SW480 (cell line): ENCODE measurements around the gene USP17L30.
A peak's percentile ranks its signal among the peaks of the same experiment; 100 is the strongest.
"Not testable (repeated sequence)": the region's sequence is repeated elsewhere in the genome, so short reads cannot be mapped to it uniquely, and the experiment has no call there.

Source experiments
- DNase-seq: peaks from one replicate; pipeline ENCODE4 v3.0.0-alpha.2; 2016; ENCODE audit warnings: low spot score

Gene USP17L30, protein sequence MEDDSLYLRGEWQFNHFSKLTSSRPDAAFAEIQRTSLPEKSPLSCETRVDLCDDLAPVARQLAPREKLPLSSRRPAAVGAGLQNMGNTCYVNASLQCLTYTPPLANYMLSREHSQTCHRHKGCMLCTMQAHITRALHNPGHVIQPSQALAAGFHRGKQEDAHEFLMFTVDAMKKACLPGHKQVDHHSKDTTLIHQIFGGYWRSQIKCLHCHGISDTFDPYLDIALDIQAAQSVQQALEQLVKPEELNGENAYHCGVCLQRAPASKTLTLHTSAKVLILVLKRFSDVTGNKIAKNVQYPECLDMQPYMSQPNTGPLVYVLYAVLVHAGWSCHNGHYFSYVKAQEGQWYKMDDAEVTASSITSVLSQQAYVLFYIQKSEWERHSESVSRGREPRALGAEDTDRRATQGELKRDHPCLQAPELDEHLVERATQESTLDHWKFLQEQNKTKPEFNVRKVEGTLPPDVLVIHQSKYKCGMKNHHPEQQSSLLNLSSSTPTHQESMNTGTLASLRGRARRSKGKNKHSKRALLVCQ

DNA sequence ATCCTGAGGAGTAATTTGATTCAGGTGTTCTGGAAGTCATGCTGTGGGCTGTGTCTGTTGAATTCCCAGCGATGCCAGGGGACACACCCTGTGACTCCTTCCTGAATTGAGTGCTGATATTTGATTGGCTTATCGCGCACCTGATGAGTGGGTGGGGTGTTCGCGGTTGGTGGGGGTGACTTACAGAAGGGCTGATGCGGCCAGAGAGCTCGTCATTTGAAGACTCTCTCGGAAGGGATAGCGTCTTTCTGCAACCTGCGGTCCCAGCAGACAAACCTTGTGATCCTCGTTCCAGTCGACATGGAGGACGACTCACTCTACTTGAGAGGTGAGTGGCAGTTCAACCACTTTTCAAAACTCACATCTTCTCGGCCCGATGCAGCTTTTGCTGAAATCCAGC lies at the start of gene USP17L30:
Gene USP17L30, plus strand, starts transcription at position 301 of the 400 bp plus-strand sequence. Its CDS starts 0 bp downstream, at position 301.
- DNase-seq, result not testable (repeated sequence)

DNA sequence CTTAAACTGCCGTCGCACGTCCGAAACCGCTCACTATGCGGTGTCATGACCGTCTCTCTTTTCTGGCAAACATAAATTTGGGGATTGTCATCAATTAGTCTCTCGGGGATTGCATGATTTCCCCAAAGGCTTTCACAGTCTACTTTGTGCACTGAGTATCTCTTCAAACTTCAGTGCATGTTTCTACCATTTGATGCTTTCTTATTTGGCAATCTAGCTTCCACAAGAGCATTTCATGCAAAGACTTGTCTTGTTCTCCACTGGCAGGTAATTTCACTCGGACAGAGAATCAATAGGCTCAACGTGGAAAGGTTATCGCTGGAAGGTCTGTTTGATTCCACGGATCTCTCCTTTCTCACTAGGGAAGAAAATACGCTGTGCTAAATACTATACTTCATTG lies 38.7 kb upstream of the USP17L30 start:
- DNase-seq, result not testable (repeated sequence)

DNA sequence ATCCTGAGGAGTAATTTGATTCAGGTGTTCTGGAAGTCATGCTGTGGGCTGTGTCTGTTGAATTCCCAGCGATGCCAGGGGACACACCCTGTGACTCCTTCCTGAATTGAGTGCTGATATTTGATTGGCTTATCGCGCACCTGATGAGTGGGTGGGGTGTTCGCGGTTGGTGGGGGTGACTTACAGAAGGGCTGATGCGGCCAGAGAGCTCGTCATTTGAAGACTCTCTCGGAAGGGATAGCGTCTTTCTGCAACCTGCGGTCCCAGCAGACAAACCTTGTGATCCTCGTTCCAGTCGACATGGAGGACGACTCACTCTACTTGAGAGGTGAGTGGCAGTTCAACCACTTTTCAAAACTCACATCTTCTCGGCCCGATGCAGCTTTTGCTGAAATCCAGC lies 38.1 kb upstream of the USP17L30 start, which contains the start of gene USP17L24:
Gene USP17L24, plus strand, starts transcription at position 301 of the 400 bp plus-strand sequence. Its CDS starts 0 bp downstream, at position 301.
- DNase-seq, result not testable (repeated sequence)

DNA sequence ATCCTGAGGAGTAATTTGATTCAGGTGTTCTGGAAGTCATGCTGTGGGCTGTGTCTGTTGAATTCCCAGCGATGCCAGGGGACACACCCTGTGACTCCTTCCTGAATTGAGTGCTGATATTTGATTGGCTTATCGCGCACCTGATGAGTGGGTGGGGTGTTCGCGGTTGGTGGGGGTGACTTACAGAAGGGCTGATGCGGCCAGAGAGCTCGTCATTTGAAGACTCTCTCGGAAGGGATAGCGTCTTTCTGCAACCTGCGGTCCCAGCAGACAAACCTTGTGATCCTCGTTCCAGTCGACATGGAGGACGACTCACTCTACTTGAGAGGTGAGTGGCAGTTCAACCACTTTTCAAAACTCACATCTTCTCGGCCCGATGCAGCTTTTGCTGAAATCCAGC lies 33.3 kb upstream of the USP17L30 start, which contains the start of gene USP17L25:
Gene USP17L25, plus strand, starts transcription at position 301 of the 400 bp plus-strand sequence. Its CDS starts 0 bp downstream, at position 301.
- DNase-seq, result not testable (repeated sequence)

DNA sequence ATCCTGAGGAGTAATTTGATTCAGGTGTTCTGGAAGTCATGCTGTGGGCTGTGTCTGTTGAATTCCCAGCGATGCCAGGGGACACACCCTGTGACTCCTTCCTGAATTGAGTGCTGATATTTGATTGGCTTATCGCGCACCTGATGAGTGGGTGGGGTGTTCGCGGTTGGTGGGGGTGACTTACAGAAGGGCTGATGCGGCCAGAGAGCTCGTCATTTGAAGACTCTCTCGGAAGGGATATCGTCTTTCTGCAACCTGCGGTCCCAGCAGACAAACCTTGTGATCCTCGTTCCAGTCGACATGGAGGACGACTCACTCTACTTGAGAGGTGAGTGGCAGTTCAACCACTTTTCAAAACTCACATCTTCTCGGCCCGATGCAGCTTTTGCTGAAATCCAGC lies 28.6 kb upstream of the USP17L30 start, which contains the start of gene USP17L26:
Gene USP17L26, plus strand, starts transcription at position 301 of the 400 bp plus-strand sequence. Its CDS starts 0 bp downstream, at position 301.
- not testable (repeated sequence) for DNase-seq

DNA sequence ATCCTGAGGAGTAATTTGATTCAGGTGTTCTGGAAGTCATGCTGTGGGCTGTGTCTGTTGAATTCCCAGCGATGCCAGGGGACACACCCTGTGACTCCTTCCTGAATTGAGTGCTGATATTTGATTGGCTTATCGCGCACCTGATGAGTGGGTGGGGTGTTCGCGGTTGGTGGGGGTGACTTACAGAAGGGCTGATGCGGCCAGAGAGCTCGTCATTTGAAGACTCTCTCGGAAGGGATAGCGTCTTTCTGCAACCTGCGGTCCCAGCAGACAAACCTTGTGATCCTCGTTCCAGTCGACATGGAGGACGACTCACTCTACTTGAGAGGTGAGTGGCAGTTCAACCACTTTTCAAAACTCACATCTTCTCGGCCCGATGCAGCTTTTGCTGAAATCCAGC lies 23.8 kb upstream of the USP17L30 start, which contains the start of gene USP17L5:
Gene USP17L5, plus strand, starts transcription at position 301 of the 400 bp plus-strand sequence. Its CDS starts 0 bp downstream, at position 301.
- not testable (repeated sequence) for DNase-seq

DNA sequence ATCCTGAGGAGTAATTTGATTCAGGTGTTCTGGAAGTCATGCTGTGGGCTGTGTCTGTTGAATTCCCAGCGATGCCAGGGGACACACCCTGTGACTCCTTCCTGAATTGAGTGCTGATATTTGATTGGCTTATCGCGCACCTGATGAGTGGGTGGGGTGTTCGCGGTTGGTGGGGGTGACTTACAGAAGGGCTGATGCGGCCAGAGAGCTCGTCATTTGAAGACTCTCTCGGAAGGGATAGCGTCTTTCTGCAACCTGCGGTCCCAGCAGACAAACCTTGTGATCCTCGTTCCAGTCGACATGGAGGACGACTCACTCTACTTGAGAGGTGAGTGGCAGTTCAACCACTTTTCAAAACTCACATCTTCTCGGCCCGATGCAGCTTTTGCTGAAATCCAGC lies 19.1 kb upstream of the USP17L30 start, which contains the start of gene USP17L27:
Gene USP17L27, plus strand, starts transcription at position 301 of the 400 bp plus-strand sequence. Its CDS starts 0 bp downstream, at position 301.
- DNase-seq, result not testable (repeated sequence)

DNA sequence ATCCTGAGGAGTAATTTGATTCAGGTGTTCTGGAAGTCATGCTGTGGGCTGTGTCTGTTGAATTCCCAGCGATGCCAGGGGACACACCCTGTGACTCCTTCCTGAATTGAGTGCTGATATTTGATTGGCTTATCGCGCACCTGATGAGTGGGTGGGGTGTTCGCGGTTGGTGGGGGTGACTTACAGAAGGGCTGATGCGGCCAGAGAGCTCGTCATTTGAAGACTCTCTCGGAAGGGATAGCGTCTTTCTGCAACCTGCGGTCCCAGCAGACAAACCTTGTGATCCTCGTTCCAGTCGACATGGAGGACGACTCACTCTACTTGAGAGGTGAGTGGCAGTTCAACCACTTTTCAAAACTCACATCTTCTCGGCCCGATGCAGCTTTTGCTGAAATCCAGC lies 14.3 kb upstream of the USP17L30 start, which contains the start of gene USP17L28:
Gene USP17L28, plus strand, starts transcription at position 301 of the 400 bp plus-strand sequence. Its CDS starts 0 bp downstream, at position 301.
- not testable (repeated sequence) for DNase-seq

DNA sequence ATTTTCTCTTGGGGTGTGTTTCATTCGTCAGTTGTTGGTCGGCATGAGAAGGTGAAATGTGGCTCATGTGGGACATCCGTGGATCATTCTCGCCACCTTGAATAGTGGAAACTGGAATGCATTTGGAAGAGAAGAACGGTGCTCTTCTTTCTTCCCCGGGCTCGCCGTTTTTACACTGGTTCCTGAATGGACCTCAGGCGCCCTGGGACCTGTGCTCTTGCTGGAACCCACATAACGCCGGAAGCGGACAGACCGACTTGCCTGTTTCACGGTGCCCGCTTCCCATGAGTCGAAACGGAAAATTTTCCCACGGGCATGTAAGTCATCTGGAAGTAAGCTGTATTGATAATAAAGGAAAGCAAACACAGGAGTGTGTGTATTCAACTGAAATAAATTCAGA lies 12.1 kb upstream of the USP17L30 start:
- DNase-seq, result not testable (repeated sequence)

DNA sequence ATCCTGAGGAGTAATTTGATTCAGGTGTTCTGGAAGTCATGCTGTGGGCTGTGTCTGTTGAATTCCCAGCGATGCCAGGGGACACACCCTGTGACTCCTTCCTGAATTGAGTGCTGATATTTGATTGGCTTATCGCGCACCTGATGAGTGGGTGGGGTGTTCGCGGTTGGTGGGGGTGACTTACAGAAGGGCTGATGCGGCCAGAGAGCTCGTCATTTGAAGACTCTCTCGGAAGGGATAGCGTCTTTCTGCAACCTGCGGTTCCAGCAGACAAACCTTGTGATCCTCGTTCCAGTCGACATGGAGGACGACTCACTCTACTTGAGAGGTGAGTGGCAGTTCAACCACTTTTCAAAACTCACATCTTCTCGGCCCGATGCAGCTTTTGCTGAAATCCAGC lies 9.6 kb upstream of the USP17L30 start, which contains the start of gene USP17L29:
Gene USP17L29, plus strand, starts transcription at position 301 of the 400 bp plus-strand sequence. Its CDS starts 0 bp downstream, at position 301.
- DNase-seq, result not testable (repeated sequence)

DNA sequence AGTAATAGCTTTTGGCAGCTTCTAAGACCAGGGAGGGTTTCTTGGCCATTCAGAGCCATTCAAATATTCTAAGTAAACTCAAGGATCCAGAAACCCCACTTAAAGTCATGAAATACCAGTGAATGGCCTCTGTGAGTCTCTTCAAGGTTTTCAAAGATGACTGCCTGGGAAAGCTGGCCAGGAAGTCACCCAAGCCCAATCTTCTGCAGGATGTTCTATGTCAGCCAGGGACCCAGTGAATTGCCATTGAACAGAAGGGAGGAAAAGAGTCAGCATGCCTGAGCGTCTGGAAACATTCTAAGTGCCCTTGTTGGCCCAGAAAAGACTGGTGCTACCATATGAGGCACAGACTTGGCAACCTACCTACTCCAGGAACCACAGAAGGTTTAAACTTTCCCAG lies 17.0 kb downstream of the USP17L30 start:
- DNase-seq, result not testable (repeated sequence)

DNA sequence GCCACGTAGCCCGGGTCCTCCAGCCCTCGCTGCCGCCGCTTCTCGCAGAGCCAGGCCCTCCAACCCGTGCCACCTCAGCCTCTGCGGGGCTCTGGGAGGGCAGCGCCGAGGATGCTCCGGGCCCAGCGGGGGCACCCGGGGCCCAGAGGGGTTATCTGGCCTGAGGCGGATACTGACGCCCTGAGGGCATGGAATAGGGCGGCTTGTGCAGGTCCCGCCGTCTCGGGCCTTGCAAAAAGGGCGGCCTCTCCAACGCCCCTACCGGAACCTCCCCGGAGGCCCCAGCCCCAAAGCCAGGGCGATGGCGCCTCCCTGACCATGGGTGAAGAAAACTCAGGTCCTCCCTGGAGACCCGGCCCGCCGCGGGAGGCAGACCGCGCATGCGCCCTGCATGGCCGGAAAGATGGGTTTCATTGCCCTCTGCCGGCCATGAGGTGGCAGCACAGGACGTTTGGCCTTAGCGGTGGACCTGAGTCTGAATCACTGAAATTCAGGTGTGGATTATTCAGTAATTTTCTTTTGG lies 18.1 kb downstream of the USP17L30 start:
- peak; percentile 0 for DNase-seq

DNA sequence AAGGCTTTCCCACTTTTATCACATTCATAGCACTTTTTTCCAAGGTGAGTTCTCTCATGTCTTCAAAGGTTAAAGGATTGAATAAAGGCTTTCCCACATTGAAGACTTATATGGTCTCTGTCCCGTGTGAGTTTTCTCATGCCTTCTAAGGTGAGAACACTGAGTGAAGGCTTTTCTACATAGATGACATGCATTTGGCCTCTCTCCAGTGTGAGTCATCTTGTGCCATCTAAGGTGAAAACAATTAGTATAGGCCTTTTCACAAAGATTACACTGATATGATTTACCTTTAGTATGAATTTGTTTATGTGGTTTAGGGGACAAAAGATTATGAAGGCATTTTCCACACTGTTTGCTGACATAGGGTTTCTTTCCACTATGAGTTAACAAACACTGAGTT lies 21.2 kb downstream of the USP17L30 start:
- DNase-seq, result peak; percentile 0

DNA sequence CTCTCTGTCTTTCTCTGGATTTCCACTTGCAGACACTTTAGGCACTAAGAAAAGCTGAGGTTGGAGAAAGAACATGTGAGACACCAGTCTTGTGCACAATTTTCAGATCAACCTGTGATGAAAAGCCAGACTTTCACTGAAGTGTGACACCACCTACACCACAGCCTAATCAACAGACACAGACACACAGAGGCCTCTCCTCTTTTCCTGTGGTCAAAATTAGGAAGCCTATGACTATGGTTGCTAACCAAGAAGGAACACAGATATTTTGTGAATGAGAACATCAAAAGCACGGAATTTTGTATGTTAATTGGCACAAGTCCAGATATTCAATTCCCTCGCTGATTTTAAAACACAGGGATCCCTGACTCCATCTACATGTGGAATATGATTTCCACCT lies 26.1 kb downstream of the USP17L30 start:
- DNase-seq, result peak; percentile 14

DNA sequence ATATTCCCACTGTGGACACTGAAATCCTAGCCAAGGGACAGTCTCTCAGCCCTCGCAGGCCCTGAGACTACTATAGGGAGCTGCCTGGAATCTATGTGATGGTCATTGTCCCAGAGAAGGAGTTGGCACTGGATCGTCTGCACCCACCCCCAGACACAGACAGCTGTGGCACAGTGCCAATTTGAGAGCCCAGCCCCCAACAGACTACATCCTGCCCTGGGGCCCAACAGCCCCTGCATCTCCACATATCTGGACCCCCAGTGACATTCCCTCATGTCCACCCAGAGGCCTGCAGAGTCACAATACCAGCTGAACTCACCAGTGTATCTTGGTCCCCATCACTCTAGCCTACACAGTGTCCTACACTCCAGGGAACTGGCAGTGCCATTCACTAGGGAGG lies 42.8 kb downstream of the USP17L30 start:
- DNase-seq, result not testable (repeated sequence)

DNA sequence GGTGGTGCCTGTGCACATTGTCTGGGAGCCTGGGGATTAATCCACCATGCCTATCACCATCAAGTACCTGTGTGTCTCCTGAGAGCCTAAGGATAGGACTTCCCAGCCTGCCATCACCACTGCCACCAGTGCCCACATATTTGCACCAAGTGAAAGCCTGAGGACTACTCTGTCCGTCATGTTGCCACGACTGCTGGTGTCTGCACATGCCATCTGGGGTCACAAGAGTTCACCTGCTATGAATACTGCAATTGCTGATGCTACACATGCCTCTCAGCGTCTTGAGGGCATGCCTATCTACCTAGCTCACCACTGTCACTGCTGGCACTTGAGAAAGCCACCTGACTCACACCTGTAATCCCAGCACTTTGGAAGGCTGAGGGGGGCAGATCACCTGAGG lies 43.6 kb downstream of the USP17L30 start:
- not testable (repeated sequence) for DNase-seq

DNA sequence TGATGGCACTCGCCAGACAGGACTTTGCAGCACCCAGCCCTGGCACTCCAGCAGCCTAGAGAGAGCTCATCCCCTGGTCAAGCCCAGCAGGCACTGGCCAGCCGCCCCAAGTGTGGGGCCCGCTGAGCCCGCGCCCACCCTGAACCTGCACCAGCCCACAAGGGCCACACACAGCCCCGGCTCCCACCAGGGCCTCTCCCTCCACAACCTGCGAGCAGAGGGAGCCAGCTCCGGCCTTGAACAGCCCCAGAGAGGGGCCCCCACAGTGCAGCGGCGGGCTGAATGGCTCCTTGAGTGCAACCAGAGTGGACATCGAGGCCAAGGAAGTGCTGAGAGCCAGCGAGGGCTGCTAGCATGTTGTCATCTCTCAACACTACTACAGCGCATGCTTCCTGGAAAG lies 46.9 kb downstream of the USP17L30 start:
- DNase-seq, result no peak
